CD4-positive, alpha-beta T cell (primary cell): Measurements from ENCODE around the gene PCDH20. TPM values are rescaled to one million over a fixed set of nuclear protein-coding genes. Genes with fewer than 3 reads are reported as not detected.

Experiments
- ATAC-seq: fragments of 200-7000 bp; cut with Tn5 transposase; one replicate; pipeline ENCODE4 v1.10.0; 2022; ENCODE audit warnings: mild to moderate bottlenecking; ENCODE audit not compliant: poor library complexity
- CTCF ChIA-PET: fragments of 350-600 bp; sonication (Branson Sonifier 250); formaldehyde crosslinking; loops from one replicate; lab custom pipeline; 2021; ENCODE audit warnings: antibody characterized with exemption, inconsistent platforms; lab: Charles Lee
- POLR2A ChIA-PET: fragments of 350-600 bp; sonication (Branson Sonifier 250); formaldehyde crosslinking; loops from one replicate; lab custom pipeline; 2021; ENCODE audit warnings: antibody characterized with exemption, inconsistent platforms; lab: Charles Lee
- DNase-seq, 14 experiments: peaks; one replicate each; pipeline ENCODE4 v3.0.0-alpha.2; 2013 to 2020; ENCODE audit warnings: mixed read lengths in 2 of 14
- H3K27ac ChIP-seq, 2 donors: one replicate each; pipeline versions ENCODE4 v1.5.1 to v1.7.0; 2013; ENCODE audit warnings: low read length in 2 of 2, low read depth in 1 of 2, mild to moderate bottlenecking in 1 of 2
- H3K27me3 ChIP-seq, 2 experiments: 1 replicate in 1 of 2; 2 replicates in 1 of 2; pipeline versions ENCODE4 v1.6.1 to v1.7.0; 2013; ENCODE audit warnings: low read length in 2 of 2, control low read depth in 1 of 2, mild to moderate bottlenecking in 1 of 2, moderate library complexity in 1 of 2; ENCODE audit not compliant: insufficient read depth in 2 of 2, control insufficient read depth in 1 of 2
- H3K36me3 ChIP-seq: one replicate; pipeline ENCODE4 v1.6.1; 2013; ENCODE audit warnings: low read length, control low read depth; ENCODE audit not compliant: insufficient read depth
- H3K4me1 ChIP-seq: one replicate; pipeline ENCODE4 v1.6.1; 2013; ENCODE audit warnings: low read length, control low read depth; ENCODE audit not compliant: insufficient read depth
- H3K4me3 ChIP-seq: one replicate; pipeline ENCODE4 v1.5.1; 2013; ENCODE audit warnings: mild to moderate bottlenecking, low read length, moderate library complexity
- H3K9me3 ChIP-seq, 2 experiments: 1 replicate in 1 of 2; 2 replicates in 1 of 2; pipeline versions ENCODE4 v1.6.1 to v1.7.0; 2013; ENCODE audit warnings: low read length in 2 of 2, mild to moderate bottlenecking in 2 of 2, control low read depth in 1 of 2, moderate library complexity in 1 of 2; ENCODE audit not compliant: control insufficient read depth in 1 of 2, insufficient read depth in 1 of 2
- H3K27ac Mint-ChIP-seq: one replicate; pipeline ENCODE4 v1.8.0; 2020; ENCODE audit warnings: mixed read lengths
- H3K27me3 Mint-ChIP-seq: one replicate; pipeline ENCODE4 v1.8.0; 2021; ENCODE audit warnings: mixed read lengths
- H3K36me3 Mint-ChIP-seq: one replicate; pipeline ENCODE4 v1.8.0; 2021; ENCODE audit warnings: low read depth, mixed read lengths
- H3K4me1 Mint-ChIP-seq: one replicate; pipeline ENCODE4 v1.8.0; 2021; ENCODE audit warnings: low read depth, mixed read lengths
- H3K4me3 Mint-ChIP-seq: one replicate; pipeline ENCODE4 v1.8.0; 2020; ENCODE audit warnings: mild to moderate bottlenecking, mixed read lengths
- H3K9me3 Mint-ChIP-seq: one replicate; pipeline ENCODE4 v1.8.0; 2020; ENCODE audit warnings: mixed read lengths
- intact Hi-C, 2 experiments: fragments of 100-400 bp; cut with DNase I in 1 of 2; cut with micrococcal nuclease in 1 of 2; formaldehyde crosslinking; loops; one replicate each; pipeline versions ENCODE4 v1.15.1 to v1.9.0; 2023 to 2025; cut with DNase I, micrococcal nuclease
- total RNA-seq, 174 experiments: library from RNA in 2 of 174; stranded (reverse) in 2 of 174; gene quantifications; one replicate each; pipeline ENCODE4 v1.2.3 and lab custom pipeline; 2021 to 2026
- TF ChIP-seq, protein P1 (sequence below): fragments of 200-600 bp; IDR thresholded peaks from one replicate; pipeline ENCODE4 v1.8.0; 2022; ENCODE audit warnings: antibody characterized with exemption, mild to moderate bottlenecking

The PCDH20 gene
- total RNA-seq, 2 experiments from 2014 or later, result not detected

GRCh38 chr13:61415058-61415721 lies 459 bp downstream of the PCDH20 start:
- Histone ChIP-seq H3K4me3 (no peak overlapping the region), H3K36me3 (no peaks in the 10 kb centered on the region), H3K27ac (no peak overlapping the region), H3K9me3 (peaks cover 0 to 23% of the 10 kb centered on the region in 2 experiments), H3K4me1 (no peaks in the 10 kb centered on the region), H3K27me3 (peaks cover 19 to 23% of the 10 kb centered on the region in 2 experiments)
- Mint-ChIP-seq H3K9me3 (peaks cover 2% of the 10 kb centered on the region), H3K36me3 (no peaks in the 10 kb centered on the region), H3K27ac (no peak overlapping the region), H3K27me3 (peaks cover 59% of the 10 kb centered on the region), H3K4me1 (no peaks in the 10 kb centered on the region), H3K4me3 (no peak overlapping the region)
- ATAC-seq, result no peak
- intact Hi-C loops, result no loop called here
- TF ChIP-seq, protein P1, sequence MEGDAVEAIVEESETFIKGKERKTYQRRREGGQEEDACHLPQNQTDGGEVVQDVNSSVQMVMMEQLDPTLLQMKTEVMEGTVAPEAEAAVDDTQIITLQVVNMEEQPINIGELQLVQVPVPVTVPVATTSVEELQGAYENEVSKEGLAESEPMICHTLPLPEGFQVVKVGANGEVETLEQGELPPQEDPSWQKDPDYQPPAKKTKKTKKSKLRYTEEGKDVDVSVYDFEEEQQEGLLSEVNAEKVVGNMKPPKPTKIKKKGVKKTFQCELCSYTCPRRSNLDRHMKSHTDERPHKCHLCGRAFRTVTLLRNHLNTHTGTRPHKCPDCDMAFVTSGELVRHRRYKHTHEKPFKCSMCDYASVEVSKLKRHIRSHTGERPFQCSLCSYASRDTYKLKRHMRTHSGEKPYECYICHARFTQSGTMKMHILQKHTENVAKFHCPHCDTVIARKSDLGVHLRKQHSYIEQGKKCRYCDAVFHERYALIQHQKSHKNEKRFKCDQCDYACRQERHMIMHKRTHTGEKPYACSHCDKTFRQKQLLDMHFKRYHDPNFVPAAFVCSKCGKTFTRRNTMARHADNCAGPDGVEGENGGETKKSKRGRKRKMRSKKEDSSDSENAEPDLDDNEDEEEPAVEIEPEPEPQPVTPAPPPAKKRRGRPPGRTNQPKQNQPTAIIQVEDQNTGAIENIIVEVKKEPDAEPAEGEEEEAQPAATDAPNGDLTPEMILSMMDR, result no peak
- POLR2A ChIA-PET, result no interaction called here
- no peak for DNase-seq
- CTCF ChIA-PET, result no interaction called here

GRCh38 chr13:61414686-61415057 lies 977 bp downstream of the PCDH20 start:
- ATAC-seq, result no peak

GRCh38 chr13:61413572-61414535 lies 1.8 kb downstream of the PCDH20 start:
- no peaks in the 10 kb centered on the region for H3K4me1 ChIP-seq
- Mint-ChIP-seq H3K27ac (no peak overlapping the region), H3K4me1 (no peaks in the 10 kb centered on the region), H3K27me3 (peaks cover 59% of the 10 kb centered on the region), H3K4me3 (no peak overlapping the region), H3K9me3 (peaks cover 2% of the 10 kb centered on the region), H3K36me3 (no peaks in the 10 kb centered on the region)
- peaks cover 19 to 23% of the 10 kb centered on the region in 2 experiments for H3K27me3 ChIP-seq
- intact Hi-C loops, result no loop called here
- H3K36me3 ChIP-seq, result no peaks in the 10 kb centered on the region
- POLR2A ChIA-PET, result no interaction called here
- H3K9me3 ChIP-seq, result peaks cover 0 to 22% of the 10 kb centered on the region in 2 experiments
- DNase-seq (no peak), ATAC-seq (no peak)
- no peak overlapping the region for H3K4me3 ChIP-seq
- no peak overlapping the region for H3K27ac ChIP-seq
- CTCF ChIA-PET, result no interaction called here
- TF ChIP-seq, protein P1, result no peak

More at GRCh38 chr13:61414686-61415057, 977 bp downstream of the PCDH20 start:
- no peaks in the 10 kb centered on the region for H3K4me1 Mint-ChIP-seq
- no peaks in the 10 kb centered on the region for H3K36me3 ChIP-seq
- ChIA-PET CTCF (no interaction called here), POLR2A (no interaction called here)
- TF ChIP-seq, protein P1, result no peak
- H3K4me3 ChIP-seq, result no peak overlapping the region
- no peaks in the 10 kb centered on the region for H3K4me1 ChIP-seq
- intact Hi-C loops, result no loop called here
- no peak overlapping the region for H3K27ac Mint-ChIP-seq
- H3K9me3 ChIP-seq, result peaks cover 0 to 23% of the 10 kb centered on the region in 2 experiments
- DNase-seq, result no peak
- H3K36me3 Mint-ChIP-seq, result no peaks in the 10 kb centered on the region
- H3K27ac ChIP-seq, result no peak overlapping the region
- H3K4me3 Mint-ChIP-seq, result no peak overlapping the region
- peaks cover 2% of the 10 kb centered on the region for H3K9me3 Mint-ChIP-seq
- peaks cover 59% of the 10 kb centered on the region for H3K27me3 Mint-ChIP-seq
- peaks cover 19 to 23% of the 10 kb centered on the region in 2 experiments for H3K27me3 ChIP-seq
